Measurements from ENCODE around the gene FREM1. TPM values are rescaled to one million over a fixed set of nuclear protein-coding genes. Genes with fewer than 3 reads are reported as not detected.

FREM1 gene
- total RNA-seq, 1 donor from 2014 or later: not detected

- intact Hi-C loops (cut with micrococcal nuclease): no loop called here
- DNase-seq (no peak), ATAC-seq (ENCODE audit: low read depth) (no peak)
- TF ChIP-seq CTCF (IDR thresholded peaks at IDR 0.05): no peak
- H3K36me3 Mint-ChIP-seq (ENCODE audit: low read depth): no peaks in the 10 kb centered on the region
- no peaks in the 10 kb centered on the region for H3K4me1 Mint-ChIP-seq
- H3K4me3 Mint-ChIP-seq: no peak overlapping the region
- CTCF ChIA-PET: no interaction called here
- H3K9me3 Mint-ChIP-seq: peaks cover 8% of the 10 kb centered on the region
- peaks cover 3% of the 10 kb centered on the region for H3K27me3 Mint-ChIP-seq
- POLR2A ChIA-PET: no interaction called here
- H3K27ac Mint-ChIP-seq: no peak overlapping the region
Observed at GRCh38 chr9:14831661-14832060, 78.6 kb downstream of the FREM1 start.

- CTCF ChIA-PET: no interaction called here
- POLR2A ChIA-PET: no interaction called here
- Mint-ChIP-seq H3K27ac (no peak overlapping the region), H3K4me1 (no peaks in the 10 kb centered on the region), H3K27me3 (peaks cover 4% of the 10 kb centered on the region), H3K9me3 (peaks cover 8% of the 10 kb centered on the region), H3K4me3 (no peak overlapping the region), H3K36me3 (ENCODE audit: low read depth) (no peaks in the 10 kb centered on the region)
- intact Hi-C loops (cut with micrococcal nuclease): no loop called here
- no peak for TF ChIP-seq CTCF (IDR thresholded peaks at IDR 0.05)
- DNase-seq (no peak), ATAC-seq (ENCODE audit: low read depth) (no peak)
Observed at GRCh38 chr9:14831074-14831473, 79.2 kb downstream of the FREM1 start.

- no peak overlapping the region for H3K27ac Mint-ChIP-seq
- ChIA-PET POLR2A (no interaction called here), CTCF (no interaction called here)
- H3K36me3 Mint-ChIP-seq (ENCODE audit: low read depth): no peaks in the 10 kb centered on the region
- intact Hi-C loops (cut with micrococcal nuclease): no loop called here
- no peaks in the 10 kb centered on the region for H3K4me1 Mint-ChIP-seq
- DNase-seq (no peak), ATAC-seq (ENCODE audit: low read depth) (no peak)
- TF ChIP-seq CTCF (IDR thresholded peaks at IDR 0.05): no peak
- H3K9me3 Mint-ChIP-seq: peaks cover 8% of the 10 kb centered on the region
- H3K27me3 Mint-ChIP-seq: peaks cover 7% of the 10 kb centered on the region
- H3K4me3 Mint-ChIP-seq: no peak overlapping the region
Observed at GRCh38 chr9:14830057-14830456, 80.2 kb downstream of the FREM1 start.

- H3K36me3 Mint-ChIP-seq (ENCODE audit: low read depth): no peaks in the 10 kb centered on the region
- H3K9me3 Mint-ChIP-seq: peaks cover 8% of the 10 kb centered on the region
- no peak overlapping the region for H3K27ac Mint-ChIP-seq
- ATAC-seq (ENCODE audit: low read depth) (no peak), DNase-seq (no peak)
- ChIA-PET POLR2A (no interaction called here), CTCF (no interaction called here)
- no peak for TF ChIP-seq CTCF (IDR thresholded peaks at IDR 0.05)
- intact Hi-C loops (cut with micrococcal nuclease): no loop called here
- H3K4me1 Mint-ChIP-seq: no peaks in the 10 kb centered on the region
- H3K27me3 Mint-ChIP-seq: peaks cover 7% of the 10 kb centered on the region
- H3K4me3 Mint-ChIP-seq: no peak overlapping the region
Observed at GRCh38 chr9:14829204-14829603, 81.0 kb downstream of the FREM1 start.

GRCh38 chr9:14827805-14828204 is 82.4 kb downstream of the FREM1 start:
- DNase-seq (no peak), ATAC-seq (ENCODE audit: low read depth) (no peak)
- Mint-ChIP-seq H3K27me3 (peaks cover 7% of the 10 kb centered on the region), H3K9me3 (peaks cover 8% of the 10 kb centered on the region), H3K36me3 (ENCODE audit: low read depth) (no peaks in the 10 kb centered on the region), H3K4me3 (no peak overlapping the region), H3K4me1 (peaks cover 5% of the 10 kb centered on the region), H3K27ac (no peak overlapping the region)
- intact Hi-C loops (cut with micrococcal nuclease): no loop called here
- TF ChIP-seq CTCF (IDR thresholded peaks at IDR 0.05): no peak
- CTCF ChIA-PET: no interaction called here
- POLR2A ChIA-PET: no interaction called here

All from activated B cell treated with CpG ODN at 0.5 μM for 24 hours (primary cell).